GM19351 (cell line): ENCODE data around the gene PMCH.
"Not testable (repeated sequence)": the region's sequence is repeated elsewhere in the genome, so short reads cannot be mapped to it uniquely, and the experiment has no call there.

ENCODE experiments used
- ATAC-seq: cut with Tn5 transposase; IDR thresholded peaks from one replicate; pipeline ENCODE4 v1.9.1; 2021; ENCODE audit warnings: mild to moderate bottlenecking, moderate library complexity; ENCODE audit not compliant: unreplicated experiment

PMCH gene

GRCh38 chr12:102147062-102147587 lies 50.5 kb downstream of the PMCH start:
- not testable (repeated sequence) for ATAC-seq
